HG02678 (cell line): ENCODE data around the gene TBC1D32.
"Not testable (repeated sequence)": the region's sequence is repeated elsewhere in the genome, so short reads cannot be mapped to it uniquely, and the experiment has no call there.

Experiments
- ATAC-seq: cut with Tn5 transposase; IDR thresholded peaks from one replicate; pipeline ENCODE4 v1.9.1; 2021; ENCODE audit warnings: mild to moderate bottlenecking, moderate library complexity; ENCODE audit not compliant: unreplicated experiment

Gene TBC1D32

GRCh38 chr6:121135425-121135824 lies 198.9 kb downstream of the TBC1D32 start:
- ATAC-seq = no peak

DNA sequence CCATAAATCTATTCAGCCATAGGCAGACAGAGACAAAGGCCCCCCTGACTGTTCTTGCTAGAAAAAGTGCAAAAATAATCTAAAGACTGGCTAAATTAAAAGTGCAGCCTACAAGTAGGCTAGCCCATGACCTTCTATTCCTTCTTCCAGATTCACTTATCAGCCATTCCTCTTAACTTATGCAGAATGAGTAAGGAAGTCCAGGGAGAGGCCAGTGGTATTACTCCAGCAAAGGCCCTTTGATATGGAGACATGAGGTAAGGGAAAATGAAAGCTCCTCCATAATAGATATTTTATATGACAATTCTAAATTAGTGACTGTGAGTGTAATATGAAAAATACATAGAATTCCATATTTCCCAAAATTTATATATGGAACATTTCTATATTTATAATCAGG lies 199.4 kb downstream of the TBC1D32 start:
- no peak for ATAC-seq

GRCh38 chr6:121124600-121124999 lies 209.7 kb downstream of the TBC1D32 start:
- no peak for ATAC-seq

- no peak for ATAC-seq
Measured at GRCh38 chr6:121112356-121112755, 221.9 kb downstream of the TBC1D32 start.

GRCh38 chr6:121110733-121111132 lies 223.5 kb downstream of the TBC1D32 start:
- ATAC-seq = no peak

DNA sequence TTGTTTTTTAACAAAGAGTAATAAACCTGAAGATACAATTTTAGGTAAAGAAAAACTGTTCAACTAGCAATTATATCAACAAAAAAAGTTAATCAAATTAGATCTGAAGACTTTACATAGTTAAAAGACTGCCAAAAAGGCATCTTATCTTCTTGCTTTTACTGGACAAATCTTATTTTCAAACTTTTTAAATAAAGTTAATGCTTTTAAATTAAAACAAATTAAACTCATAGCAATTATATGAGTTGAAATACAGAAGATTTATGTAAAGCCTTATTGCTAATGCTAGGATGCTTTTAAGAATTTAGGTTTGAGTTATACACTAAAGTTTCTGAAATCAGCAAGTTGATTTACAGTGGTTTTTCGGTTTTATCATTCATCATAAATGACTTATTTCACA lies 227.3 kb downstream of the TBC1D32 start:
- no peak for ATAC-seq

DNA sequence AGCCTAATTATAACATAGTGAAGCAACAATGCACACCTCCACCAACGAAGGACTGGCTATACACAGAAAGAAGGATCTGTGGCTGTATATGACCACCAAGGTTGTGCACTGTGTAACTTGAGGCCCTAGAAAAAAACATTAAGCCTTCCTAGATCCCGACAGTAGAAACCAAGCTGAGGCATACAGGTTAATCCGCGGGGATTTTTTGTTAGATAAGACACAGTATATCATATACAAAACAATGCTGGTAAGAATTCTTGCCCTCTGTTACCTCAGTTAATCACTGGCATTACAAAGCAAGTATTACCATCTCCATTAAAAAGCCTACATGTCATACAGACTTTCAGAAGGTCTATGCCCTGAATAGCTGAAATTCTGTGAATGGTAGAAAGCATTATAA lies 228.8 kb downstream of the TBC1D32 start:
- ATAC-seq = no peak

GRCh38 chr6:121093928-121094327 lies 240.4 kb downstream of the TBC1D32 start:
- ATAC-seq = no peak

DNA sequence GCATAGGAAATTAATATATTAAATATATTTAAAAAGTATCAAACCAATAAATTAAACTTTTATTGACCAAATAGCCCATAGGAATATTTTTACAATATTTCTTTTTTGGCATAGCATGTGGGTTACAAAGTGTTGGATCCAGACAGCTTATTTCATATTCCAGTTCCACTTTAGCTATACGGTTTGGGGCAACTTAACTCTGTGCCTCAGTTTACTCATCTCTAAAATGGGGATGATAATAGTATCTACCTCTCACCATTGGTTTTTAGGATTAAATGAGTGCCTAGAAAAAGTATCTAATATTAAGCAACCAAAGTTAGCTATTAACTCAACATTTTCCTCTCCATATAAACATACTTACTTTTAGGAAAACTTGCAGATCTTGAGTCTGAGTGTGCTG lies 243.8 kb downstream of the TBC1D32 start:
- no peak for ATAC-seq

DNA sequence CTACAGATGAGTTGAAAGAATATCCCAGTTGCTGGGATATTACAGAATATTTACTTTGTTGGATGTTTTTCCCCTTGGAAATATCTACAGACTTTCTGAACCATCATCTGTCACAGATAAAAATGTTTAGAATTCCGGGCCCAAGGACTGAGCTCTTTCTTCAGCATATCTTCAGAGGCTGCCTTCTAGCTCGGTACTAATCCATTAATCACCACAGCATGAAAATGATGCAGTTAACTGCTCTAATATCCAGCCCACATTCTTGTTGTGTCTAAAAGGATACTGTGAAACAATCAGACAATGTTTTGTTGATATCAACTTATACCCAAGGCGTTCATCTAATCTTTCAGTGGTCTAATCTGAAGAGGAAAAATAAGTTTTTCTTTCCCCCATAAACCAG lies 247.4 kb downstream of the TBC1D32 start:
- ATAC-seq = no peak

GRCh38 chr6:121076119-121076518 lies 258.2 kb downstream of the TBC1D32 start:
- no peak for ATAC-seq

GRCh38 chr6:121068749-121069148 lies 265.5 kb downstream of the TBC1D32 start:
- not testable (repeated sequence) for ATAC-seq

DNA sequence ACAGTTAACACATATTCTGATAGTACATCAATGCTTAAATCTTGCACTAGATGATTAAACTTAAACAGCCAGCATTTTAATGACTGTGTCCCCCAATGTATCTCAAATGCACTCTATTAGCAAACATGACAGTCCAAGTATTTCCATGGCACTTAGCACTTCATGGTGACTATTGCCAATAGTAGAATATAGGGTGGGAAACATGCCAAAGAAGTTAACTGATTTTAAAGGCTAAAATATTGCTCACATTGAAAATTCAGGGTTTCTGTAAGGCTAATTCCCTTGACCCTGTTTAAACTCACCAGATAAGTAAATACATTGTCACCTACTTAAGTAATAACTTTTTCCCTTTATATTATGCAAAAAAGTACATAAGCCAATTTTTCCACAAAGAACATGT lies 266.9 kb downstream of the TBC1D32 start:
- no peak for ATAC-seq

DNA sequence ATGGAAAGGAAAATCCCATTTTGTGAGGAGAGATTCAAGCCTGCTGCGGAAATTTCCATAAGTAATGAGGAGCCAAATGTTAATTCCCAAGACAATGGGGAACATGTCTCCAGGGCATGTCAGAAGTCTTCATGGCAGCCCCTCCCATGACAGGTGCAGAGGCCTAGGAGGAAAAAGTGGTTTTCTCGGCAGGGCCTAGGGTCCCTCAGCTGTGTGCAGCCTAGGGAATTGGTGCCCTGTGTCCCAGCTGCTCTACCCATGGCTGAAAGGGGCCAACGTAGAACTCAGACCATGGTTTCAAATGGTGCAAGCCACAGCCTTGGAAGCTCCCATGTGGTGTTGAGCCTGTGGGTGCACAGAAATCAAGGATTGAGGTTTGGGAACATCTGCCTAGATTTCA lies 269.9 kb downstream of the TBC1D32 start:
- ATAC-seq = no peak

GRCh38 chr6:121055572-121056163 lies 278.6 kb downstream of the TBC1D32 start:
- peak; percentile 85 for ATAC-seq

- ATAC-seq = not testable (repeated sequence)
Measured at GRCh38 chr6:121048593-121048992, 285.7 kb downstream of the TBC1D32 start.

DNA sequence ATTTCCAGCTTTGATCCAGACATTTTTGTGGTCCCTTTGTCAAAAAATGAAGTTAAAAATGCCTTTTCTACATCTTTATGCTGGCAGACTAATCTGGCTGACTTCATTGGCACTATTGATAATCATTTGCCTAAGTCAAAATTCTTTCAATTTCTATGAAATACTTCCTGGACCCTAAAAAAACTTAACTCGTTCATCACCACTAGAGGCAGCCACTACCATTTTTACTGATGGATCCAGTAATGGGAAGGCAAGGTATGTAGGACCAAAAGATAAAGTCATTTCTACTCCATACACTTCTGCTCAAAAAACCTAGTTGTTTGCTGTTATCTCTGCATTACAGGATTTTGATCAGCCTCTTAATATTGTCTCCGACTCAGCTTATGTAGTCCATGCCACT lies 289.4 kb downstream of the TBC1D32 start:
- ATAC-seq = not testable (repeated sequence)

GRCh38 chr6:121043706-121044105 lies 290.6 kb downstream of the TBC1D32 start:
- not testable (repeated sequence) for ATAC-seq

DNA sequence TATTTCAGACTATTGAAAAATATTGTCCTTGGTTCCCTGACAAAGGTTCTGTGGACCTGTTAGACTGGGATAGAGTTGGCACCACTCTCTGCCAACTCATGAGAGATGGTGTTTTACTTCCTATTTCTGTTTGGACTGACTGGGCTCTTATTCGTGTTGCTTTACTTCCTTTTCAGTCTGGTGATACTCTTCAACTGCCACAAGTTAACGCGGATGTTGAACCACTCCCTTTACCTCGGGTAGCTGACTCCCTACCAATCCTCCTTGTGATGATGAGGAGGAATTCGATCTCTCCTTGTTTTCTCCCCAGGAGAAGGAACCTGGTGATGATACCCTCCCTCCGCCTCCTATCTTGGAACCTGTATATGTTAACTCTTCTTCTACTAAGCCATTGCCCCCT lies 291.1 kb downstream of the TBC1D32 start:
- not testable (repeated sequence) for ATAC-seq

DNA sequence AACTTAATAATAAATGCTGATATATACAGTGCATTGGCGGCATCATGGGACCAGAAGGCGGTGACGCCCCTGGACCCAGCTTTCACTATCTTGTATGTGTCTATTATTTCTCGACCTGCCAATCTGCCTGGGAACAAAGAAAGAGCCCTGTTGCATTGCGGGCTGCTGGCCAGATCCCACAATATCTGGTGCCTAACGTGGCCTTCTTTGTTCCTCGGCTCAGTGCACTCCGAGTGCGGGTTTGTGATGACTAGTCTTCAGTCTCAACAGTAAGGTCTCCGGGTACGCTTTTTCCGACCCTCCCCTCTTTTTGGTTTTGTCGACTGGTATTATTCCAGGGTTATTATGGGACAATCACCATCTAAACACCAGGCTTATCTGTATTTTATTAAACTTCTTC lies 291.5 kb downstream of the TBC1D32 start:
- ATAC-seq = no peak

DNA sequence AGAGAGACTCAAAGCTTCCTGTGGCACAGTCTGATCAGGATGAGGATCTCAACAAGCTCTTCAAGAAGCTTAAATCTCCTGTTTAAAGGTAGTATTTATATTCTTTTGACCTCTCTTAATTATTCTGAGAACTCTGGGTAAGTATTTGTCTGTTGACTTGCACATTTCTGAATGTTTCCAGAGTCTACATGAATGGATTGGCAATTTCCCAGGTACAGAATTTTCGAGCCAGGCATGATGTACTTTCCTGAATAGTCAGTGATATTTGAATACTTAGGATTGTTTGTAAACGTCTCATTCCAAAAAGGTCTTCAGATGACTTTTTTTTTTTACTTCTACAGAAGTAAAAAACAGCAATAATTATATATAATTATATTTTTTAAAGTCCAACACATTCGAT lies 293.4 kb downstream of the TBC1D32 start:
- ATAC-seq = no peak

DNA sequence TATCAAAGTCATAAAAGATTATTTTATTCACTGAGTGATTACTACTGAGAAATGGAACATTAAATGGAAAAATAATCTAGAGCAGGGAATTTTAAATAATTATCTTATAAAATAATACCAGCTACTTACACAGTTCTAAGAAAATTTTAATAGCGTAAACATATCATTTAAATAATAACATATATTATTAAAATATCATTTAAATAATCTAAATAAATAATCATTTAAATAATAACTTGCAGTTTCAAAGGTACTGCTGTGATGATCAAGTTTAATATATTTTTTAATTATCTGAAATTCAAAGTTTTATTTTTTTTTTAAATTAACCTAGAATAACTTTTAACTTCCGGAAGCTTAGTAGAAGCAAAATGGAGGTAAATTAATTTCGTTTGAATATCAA lies 301.2 kb downstream of the TBC1D32 start:
- ATAC-seq = no peak

- ATAC-seq = no peak
Measured at GRCh38 chr6:121032268-121033006, 301.8 kb downstream of the TBC1D32 start.
